ENCODE results near the gene RABGGTA.

DNA sequence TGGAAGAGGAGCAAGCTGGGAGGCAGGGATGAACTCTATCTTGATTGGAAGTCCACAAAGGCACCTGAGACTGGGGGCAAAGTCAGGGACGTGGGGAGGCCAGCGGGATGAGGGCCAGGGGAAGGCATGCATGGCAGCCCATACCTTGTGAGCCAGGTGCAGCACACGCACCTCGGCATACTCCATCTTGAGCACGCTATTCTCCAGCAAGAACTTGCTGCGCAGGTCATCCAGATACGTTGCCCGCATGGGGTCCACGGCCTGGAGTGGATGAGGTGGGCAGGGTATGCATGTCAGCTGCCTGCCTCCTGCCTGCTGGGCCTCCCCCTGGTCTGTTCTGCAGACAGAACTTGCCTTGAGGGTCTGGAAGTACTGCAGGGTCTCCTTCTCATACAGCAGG, 3.9 kb downstream of the RABGGTA start:
- TF ChIP-seq POLR2A (IDR thresholded peaks at IDR 0.05; ENCODE audit: low read depth, low read length) = no peak
- TF ChIP-seq POLR2AphosphoS5 (IDR thresholded peaks at IDR 0.05; ENCODE audit: low read depth, low read length) = no peak
- TF ChIP-seq TAF1 (IDR thresholded peaks at IDR 0.05; ENCODE audit: low read depth, low read length) = no peak
- no peak for TF ChIP-seq SPI1 (IDR thresholded peaks at IDR 0.05; ENCODE audit: low read depth, low read length)
